Measurements from ENCODE around the gene CHST11.

Gene CHST11

DNA sequence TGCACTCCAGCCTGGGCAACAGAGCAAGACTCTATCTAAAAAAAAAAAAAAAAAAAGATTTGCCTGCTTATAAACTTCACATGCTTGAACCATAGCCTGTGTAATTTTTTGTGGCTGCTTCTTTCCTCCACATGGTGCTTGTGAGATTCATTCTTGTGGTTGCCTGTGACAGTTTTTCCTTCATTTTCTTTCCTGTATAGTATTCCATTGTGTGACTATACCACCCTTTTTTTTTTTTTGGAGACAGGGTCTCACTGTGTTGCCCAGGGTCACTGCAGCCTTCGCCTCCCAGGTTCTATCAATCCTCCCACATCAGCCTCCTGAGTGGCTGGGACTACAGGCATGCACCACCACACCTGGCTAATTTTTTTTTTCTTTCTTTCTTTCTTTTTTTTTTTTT is 22.6 kb upstream of the CHST11 start:
- DNase-seq: no peak

DNA sequence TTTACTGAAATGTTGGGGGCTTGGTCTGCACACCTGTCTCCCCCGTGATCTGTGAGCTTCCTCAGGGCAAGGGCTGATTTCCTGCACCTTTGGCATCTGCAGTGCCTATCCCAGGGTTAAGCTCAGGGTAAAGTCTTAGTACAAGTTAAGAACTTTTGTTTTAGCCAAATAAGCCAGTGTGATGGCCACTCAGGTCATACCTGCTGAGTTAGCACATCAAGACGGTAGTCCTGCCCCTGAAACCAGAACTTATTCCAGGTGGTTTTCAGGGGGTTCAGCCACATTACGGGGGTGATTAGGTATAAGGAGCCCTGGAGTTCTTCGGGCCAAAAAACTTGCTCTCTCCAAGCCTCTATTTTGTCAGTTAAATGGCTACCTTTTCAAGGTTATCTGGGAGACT is 21.6 kb upstream of the CHST11 start:
- DNase-seq: no peak

DNA sequence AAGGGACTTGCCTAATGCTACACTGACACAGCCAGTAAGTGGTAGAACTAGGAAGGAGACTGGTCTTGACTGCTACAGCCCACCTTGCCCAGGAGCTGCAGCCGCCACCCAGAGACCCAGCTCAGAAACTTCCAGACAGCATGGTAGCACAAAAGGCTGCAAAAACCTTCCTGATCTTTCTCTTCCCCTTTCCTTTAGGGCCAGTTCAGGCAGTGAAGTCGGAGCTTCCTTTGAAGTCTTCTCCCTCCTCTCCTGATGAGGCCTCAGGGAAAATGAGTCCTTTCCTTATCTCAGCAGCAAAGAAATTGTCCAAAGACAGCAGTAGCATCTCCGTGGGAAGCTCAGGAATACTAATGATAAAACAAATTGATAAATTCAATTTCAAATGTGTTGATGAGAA is 21.0 kb upstream of the CHST11 start:
- DNase-seq: no peak

DNA sequence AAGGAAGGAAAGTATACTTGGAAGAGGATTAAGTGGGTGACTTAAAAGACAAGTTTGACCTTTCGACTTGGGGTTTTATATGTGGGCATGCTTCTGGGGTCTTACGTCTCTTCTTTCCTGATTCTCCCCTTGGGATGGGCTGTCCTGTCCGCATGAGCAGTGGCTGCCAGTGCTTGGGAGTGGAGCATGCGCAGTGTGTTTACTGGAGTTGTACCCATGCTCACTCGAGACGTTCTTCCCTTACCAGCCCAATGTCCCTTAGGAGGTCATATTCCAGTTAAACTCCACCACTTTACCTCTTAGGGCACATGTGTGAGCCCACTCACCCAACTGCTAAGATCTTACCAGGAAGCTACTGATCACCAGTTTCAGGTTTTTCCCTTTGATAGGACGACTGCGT is 20.0 kb upstream of the CHST11 start:
- no peak for DNase-seq

DNA sequence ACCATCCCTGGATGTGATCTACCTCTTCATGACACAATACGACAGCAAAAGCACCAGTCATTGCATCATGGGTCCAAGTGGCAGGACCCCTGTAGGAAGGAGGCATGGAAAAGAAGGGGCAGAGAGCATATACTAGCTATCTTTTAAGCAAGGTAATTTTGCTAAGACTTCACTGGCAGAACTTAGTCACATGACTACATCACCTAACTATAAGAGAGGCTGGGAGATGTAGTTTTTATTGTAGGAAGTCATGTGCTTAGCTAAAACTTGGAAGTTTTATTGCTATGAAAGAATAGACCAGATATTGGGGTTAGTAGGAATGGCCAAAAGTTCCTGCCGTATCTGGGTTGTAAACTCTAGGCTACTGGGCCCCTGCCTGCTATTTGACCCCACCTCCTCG is 18.6 kb upstream of the CHST11 start:
- DNase-seq: no peak

DNA sequence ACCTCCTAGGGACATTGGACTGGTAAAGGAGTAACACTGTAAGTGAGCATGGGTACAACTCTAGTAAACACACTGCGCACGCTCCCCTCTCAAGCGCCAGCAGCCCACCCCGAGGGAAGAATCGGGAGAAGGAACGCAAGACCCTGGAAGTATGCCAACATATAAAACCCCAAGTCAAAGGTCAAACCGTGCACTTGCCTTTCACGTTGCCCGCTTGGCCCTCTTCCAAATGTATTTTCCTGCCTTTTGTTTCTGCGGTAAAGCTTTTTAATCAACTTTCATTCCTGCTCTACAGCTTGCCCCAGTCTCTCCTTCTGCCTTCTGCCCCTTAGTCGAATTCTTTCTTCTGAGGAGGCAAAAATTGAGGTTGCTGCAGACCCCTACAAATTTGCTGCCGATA is 17.6 kb upstream of the CHST11 start:
- DNase-seq: no peak

DNA sequence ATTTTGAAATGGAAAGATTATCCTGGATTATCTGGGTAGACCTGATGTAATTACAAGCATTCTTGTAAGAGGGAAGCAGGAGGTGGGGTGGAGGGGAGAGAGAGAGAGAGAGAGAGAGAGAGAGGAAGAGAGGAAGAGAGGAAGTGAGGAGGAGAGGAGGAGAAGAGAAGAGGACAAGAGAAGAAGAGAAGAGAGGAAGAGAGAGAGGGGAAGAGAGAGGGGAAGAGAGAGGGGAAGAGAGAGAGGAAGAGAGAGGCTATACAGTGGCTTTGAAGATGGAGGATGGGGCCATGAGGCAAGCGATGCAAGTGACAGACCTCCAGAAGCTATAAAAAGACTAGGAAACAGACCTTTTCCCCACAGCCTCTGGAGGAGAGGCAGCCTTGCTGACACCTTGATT is 13.7 kb upstream of the CHST11 start:
- DNase-seq: no peak

DNA sequence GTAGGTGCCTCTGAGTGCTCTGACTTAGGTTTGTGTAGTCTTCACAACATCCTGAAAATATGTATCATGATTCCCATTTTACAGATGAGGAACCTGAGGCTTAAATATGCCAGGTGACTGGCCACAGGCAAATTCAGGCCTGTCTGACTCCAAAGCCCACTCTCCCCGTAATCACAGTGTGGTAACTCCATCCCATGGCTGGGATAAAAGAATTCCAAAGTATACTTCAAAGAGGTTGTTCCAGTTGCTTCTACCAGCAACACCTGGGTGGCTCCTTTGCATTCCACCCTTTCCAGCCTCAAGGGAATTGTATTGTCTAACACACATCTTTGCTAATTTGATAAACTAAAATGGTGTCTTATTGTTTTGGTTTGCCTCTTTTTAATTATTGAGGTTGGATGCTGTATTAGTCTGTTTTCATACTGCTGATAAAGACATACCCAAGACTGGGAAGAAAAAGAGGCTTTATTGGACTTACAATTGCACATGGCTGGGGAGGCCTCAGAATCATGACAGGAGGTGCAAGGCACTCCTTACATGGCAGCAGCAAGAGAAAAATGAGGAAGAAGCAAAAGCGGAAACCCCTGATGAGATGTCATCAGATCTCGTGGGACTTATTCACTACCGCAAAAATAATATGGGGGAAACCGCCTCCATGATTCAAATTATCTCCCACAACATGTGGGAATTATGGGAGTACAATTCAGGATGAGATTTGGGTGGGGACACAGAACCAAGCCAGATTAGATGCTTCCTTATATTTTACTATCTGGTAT is 9.9 kb upstream of the CHST11 start:
- DNase-seq: peak; percentile 31 to 52

DNA sequence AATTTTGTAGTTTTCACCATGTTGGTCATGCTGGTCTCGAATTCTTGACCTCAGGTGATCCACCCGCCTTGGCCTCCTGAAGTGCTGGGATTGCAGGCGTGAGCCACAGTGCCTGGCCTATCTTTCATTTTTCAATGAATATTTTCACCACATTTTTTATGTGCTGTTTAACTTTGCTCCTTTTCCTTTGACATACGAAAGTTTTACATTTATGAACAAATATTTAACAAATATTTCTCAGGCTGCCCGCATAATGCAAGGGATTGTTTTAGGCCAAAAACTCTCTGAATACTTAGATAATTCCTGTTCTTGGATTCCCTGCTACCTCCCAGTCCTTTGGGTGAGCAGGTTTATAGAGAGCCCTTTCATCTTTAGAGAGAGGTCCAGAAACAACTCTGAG is 8.7 kb upstream of the CHST11 start:
- no peak for DNase-seq

DNA sequence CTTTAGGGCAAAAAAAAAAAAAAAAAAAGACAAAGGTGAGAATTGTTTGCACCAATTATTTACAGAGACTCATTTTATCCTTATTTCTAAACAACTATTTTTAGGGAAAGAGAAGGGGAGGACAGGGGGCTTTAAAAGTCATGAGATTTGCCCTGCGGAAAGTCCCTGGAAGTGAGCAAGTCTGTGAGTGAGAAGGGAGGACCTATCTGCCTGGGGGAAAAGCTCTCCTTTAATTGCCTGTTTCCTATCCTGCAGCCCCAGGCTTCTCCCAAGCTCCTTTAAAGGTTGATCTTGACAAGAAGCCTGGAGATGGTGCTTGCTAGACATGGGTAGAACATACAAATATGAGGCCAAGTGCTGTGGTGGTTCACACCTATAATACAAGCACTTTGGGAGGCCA is 8.3 kb upstream of the CHST11 start:
- no peak for DNase-seq

DNA sequence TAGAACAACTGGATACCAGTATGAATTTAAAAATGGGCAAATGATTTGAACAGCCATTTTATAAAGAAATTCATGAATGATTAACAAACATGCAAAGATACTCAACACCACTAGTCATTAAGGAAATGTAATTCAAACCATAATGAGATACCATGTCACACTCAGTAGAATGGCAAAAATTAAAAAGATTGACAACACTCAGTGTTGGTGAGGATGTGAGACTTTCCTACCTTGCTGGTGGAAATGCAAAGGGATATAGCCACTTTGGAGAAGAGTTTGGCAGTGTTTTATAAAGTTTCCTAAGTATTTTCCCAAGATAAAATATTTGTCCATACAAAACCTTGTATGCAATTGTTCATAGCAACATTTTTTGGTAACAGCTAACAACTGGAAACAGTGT is 6.0 kb upstream of the CHST11 start:
- DNase-seq: no peak

DNA sequence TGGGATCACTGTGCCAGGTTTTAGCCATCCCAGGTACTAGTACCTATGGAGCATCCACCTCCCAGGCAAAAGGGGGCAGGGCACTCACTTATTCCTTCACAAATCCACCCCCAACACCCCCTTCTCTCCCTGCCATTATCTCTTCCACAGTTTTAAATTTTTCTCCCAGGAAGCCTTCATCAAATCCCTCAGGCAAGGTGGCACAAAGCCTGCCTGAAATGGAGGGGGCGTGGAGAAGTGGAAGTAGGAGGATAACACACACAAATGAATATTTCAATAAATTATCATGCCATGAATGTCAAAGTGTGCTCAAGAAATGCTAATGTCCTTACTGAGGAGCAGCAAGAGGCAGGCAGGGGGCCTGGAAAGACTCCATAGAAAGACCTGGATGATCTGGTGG is 4.7 kb upstream of the CHST11 start:
- DNase-seq: no peak

DNA sequence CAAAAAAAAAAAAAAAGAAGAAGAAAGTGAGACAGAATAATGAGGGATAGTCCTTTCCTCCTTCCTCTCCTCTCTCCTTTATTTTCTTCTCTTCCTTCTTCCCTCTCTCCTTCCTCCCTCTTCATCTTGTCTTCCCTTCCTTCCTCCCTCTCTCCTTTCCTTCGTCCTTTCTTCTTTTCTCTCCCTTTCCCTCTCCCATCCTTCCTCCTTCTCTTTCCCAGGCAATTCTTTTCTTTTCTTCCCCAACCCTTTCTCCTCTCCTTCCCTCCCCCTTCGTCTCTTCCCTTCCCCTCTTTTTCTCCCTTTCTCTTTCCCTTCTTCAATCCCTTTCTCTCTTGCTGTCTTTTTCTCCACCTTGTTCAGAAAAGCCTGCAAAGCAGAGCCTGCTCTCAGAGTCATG is 3.6 kb upstream of the CHST11 start:
- DNase-seq: no peak

DNA sequence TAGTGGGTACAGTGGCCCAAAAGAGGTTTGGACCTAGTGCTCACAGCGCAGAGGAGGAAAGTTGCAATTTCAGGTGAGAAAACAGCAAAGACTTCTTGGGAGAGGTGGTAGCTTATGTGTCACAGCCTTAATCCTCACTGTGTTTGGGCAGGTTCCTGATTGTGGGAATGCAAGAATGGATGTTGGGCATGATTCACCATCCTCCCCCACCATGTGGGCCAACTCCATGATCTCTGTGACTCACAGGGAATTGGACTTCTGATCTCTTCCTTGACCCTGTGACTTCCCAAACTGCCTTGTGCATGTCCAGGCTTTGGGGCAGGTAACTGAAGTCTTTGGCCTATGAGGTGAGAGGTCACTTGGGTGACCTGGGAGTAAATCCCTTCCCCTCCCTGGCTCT is 1.8 kb upstream of the CHST11 start:
- no peak for DNase-seq

DNA sequence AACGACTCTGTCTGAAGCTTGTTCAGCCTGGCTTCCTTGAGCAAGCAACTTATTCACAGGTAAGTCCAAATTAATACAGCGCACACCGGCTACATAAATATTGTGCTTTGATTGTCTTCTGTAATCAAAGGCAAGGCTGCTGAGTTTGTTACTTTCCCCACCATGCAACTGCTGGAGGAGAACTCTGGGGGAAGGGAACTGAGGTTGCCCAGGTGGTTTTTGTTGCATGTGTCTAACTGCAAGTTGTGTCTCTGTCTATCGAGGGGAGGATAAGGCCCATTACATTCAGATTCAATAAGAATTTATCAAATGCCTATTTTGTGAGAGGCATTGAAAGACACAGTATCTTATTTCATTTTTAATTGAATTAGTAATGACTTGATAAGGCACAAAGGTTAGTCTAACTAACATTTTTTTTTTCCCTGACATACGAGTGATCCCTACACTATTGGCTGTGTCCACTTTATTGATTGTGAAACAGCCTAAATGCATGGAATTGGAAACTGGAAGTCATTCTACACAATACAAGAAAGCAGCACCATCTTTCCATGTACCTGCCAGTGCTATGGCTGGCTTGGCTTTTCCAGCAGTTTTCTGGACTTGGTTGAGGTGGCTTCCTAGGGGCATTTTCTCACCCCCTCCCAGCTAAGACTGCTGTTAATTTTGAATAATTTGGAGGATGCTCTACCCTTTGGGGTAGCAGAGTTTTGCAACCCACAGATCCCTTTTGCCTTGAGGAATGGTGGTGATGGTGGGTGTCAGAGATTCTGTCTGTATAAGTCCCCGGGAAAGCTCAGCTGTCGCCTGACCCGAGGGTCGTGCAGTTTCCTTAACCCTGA is 951 bp upstream of the CHST11 start:
- DNase-seq: no peak

DNA sequence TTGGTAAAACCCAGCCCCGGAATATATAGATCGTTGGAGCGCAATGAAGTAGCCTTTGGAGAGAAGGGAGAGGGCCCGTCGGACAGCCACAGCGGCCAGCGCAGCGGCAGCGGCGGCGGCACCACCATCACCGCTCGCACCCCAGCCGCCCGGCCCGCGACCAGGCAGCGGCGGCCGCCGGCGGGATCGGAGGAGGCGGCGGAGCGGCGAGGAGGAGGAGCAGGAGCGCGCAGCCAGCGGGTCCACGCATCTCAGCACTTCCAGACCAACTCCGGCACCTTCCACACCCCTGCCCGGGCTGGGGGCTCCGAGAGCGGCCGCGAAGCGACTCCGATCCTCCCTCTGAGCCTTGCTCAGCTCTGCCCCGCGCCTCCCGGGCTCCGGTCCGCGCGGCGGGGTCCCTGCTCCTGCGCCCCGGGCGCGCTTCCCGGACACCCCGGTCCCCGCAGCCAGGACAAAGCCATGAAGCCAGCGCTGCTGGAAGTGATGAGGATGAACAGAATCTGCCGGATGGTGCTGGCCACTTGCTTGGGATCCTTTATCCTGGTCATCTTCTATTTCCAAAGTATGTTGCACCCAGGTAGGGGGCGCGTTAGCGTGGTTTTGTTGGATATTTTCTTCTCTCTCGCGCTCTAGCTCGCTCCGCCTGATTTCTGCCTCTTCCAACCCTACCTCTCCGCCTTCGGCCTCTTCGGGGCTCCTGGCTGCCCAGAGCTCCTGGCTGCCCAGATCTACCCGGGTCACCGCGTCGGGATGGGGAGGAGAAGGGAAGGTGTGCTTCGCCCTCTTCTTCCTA is 400 bp downstream of the CHST11 start:
- DNase-seq: peak in 1 of 2 donors; percentile 33

DNA sequence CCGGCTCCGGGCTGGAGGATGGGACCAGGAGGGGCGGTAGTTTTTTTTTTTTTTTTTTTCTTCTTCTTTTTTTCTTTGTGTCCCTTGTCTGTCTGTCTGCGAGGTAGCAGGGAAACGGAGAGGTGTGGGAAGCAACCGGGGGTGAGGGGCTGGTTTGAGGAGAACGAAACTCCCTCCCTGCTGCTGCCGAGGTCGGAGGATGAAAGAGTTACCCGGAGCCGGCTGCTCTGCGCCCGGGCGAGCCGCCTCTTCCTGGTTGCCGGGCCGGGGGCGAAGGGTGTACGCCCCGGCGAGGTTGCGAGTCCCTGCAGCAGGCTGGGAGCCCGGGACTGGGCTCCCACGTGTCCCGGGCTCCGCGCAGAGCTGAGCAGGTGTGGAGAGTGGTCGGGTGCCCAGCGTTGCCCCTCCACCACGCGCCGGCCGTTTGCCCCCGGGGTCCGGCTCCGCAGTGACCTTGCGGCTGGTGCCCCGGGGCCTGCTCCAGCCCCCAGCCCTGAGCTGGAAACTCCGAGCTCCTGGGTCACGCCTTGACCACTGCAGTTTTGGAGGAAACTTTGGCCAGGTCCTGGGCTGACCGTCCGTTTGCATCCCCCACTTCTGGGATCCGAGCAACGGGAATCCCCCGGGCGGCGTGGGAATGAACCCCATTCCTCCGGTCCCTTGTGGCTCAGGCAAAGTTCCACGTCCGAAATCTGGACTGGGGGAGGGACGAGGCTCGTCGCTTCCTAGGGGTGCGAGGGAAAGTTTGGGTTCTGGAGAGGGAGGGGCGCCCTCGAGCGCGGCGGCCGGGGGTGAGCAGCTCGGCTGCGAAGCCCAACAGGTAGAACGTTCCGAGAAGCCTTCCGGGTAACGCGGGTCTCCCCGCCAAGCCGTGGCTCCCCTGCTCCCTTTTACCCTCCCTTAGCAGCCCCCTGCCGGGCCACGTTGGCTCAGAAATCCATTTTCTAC is 1.3 kb downstream of the CHST11 start:
- DNase-seq: peak in 1 of 2 donors; percentile 22

DNA sequence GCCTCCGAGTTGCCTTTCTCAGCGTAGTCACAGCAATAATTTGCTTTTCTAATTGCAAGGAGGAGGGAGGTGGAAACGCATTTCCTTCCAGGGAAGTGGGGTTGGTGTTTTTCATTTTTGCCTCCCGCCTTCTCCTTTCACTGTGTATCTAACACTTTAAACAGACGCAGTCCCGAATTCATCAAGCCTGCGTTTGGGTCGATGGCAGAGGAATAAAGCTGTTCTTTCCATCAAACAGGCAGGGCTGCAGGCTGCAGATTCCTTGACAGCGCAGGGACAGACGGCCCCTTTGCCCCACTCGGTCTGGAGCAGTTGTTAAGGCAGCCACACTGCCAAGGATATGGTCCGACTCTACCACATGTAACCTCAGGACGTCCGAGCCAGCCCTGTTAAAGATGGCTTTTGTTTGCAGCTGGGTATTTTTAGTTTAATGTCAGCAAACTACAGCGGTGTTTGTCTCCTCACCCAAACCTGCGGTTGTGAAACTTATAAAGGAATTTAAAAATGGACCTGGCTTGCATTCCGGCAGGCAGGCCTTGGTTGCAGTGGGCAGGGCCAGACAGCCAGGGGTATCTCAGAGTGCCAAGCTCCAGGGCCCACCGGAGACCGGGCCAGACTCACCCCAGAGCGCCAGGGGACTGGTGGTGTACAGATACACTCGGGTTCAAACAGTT is 2.1 kb downstream of the CHST11 start:
- peak in 1 of 2 donors; percentile 28 for DNase-seq

DNA sequence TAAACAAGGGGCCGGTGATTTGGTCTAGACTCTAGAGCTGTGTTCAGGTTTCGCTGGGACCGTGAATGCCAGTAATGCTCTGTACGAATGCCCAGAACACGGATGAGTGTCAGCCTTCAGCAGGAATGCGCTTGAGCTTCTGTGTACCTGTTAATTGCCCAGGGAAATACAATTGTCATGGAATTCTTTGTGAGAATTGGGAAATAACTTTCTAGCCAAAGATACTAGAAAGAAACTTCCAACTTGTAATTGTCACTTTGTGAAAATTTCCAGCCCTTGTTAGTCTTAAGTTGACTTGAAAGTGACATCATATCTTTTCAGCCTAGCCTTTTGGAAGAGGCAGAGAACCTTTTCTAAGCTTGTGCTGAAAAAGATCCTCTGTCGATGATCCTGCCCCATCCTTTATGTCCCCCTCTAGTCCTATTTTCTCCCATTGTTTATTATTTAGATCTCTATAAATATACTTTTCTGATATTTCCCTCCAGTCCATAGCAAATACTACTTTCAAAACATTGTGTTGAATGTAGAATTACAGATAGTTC is 2.7 kb downstream of the CHST11 start:
- DNase-seq: no peak

DNA sequence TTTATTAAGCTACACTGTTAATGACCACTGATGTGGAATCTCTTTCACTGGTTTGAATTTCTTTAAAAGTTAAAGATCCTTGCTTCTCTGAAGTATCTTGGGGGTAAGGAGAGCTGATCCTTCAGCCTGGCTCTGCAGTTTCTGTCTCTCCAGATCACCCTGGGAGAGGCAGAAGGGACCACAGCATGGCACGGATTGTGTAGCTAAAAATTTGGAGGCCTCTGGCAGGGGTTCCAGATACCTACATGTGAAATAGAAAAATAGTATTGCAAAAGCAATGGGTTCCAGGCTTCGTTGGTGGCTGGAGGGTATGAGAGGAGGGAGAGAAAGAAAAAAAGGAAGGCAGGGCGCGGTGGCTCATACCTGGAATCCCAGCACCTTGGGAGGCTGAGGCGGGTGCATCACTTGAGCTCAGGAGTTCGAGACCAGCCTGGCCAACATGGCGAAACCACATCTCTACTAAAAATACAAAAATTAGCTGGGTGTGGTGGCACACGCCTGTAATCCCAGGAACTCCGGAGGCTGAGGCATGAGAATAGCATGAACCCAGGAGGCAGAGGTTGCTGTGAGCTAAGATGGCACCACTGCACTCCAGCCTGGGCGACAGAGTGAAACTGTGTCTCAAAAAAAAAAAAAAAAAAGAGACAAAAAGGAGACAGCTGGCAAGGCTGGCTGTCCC is 3.4 kb downstream of the CHST11 start:
- DNase-seq: no peak

All from inflammatory macrophage treated with lipopolysaccharide for 1 hour (primary cell).